Measurements from ENCODE around the gene EMP1.
"Not testable (repeated sequence)": the region's sequence is repeated elsewhere in the genome, so short reads cannot be mapped to it uniquely, and the experiment has no call there.

Gene EMP1

GRCh38 chr12:13259625-13260024 is 63.1 kb downstream of the EMP1 start:
- DNase-seq: not testable (repeated sequence)

DNA sequence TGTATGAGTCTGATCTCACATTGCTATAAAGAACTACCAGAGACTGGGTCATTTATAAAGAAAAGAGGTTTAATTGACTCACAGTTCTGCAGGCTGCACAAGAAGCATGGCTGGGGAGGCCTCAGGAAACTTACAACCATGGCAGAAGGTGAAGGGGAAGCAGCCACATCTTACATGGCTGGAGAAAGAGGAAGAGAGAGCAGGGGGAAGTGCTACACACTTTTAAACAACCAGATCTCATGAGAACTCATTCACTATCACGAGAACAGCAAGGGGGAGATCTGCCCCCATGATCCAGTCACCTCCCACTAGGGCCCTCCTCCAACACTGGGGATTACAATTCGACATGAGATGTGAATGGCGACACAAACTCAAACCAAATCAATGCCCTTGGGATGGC is 71.3 kb downstream of the EMP1 start:
- DNase-seq: not testable (repeated sequence)

DNA sequence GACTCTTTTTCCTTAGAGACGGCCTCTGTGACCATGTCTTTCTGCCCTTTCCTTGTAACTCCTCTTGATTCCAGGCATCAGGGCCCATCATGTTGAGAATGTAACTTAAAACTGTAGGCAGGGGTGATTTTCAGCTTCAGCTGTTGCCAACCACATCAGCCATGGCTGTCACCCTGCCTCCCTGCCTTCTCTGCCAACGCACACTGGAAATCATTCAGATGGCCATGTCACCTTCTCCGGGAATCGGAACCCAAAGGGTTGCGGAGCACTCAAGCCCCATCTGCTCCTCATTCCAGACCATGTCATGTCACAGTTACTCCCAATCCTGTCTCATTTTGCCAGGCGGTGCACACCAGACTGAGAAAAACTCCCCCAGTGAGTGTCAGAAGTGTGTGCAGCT is 72.1 kb downstream of the EMP1 start:
- no peak for DNase-seq

Data from DMS53 (cell line).